Measurements from ENCODE around the gene TOMM70. TPM values are rescaled to one million over a fixed set of nuclear protein-coding genes. Genes with fewer than 3 reads are reported as not detected.

Gene TOMM70
- total and polyA plus RNA-seq, 7 experiments from 2014 or later, result 18.3 to 43.7 (median 23.9) TPM

DNA sequence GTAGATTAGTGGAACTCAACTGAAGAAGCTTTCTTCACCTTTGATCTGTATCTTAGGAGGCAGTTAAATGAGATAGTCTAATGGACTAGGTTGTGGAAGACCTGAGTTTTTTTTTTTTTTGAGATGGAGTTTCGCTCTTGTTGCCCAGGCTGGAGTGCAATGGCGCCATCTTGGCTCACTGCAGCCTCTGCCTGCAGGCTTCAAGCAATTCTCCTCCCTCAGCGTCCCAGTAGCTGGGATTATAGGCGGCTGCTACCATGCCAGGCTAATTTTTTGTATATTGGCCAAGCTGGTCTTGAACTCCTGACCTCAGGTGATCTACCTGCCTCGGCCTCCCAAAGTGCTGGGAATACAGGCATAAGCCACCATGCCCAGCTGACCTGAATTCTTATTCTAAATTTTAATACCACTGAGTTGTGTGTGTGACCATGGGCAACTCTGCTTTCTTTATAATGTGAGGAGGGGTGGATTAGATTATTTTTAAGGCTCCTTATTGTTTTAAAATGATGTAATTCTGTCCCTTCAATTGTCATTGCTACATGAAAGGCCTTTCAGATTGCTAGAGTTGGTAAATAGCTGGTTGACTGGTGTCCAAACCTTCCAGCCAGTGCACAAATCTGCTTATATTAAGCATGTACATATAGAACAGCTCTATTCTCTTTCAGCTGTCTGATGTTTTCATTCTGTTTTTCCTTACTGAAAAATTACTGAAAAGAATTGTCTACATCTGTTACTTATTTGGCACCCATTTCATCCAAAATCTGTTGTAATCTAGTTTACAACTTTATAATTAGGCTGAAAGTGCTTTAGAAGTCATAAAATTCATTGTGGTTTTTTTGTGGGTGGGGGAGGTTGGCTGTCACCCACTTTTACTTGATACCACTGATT is 2.7 kb upstream of the TOMM70 start:
- Histone ChIP-seq H3K27me3 (ENCODE audit: control insufficient read depth in 2 of 2, insufficient read depth in 2 of 2, low read length in 2 of 2) (no peaks in the 10 kb centered on the region), H3K27ac (ENCODE audit: low read depth, low read length) (no peak overlapping the region), H3K36me3 (ENCODE audit: control insufficient read depth in 2 of 3, insufficient read depth in 3 of 3, low read length in 3 of 3) (peaks cover 0 to 9% (median 0%) of the 10 kb centered on the region in 3 experiments), H3K9me3 (ENCODE audit: control insufficient read depth in 2 of 3, low read length in 3 of 3) (peaks cover 0 to 7% (median 0%) of the 10 kb centered on the region in 3 experiments), H3K4me1 (ENCODE audit: control insufficient read depth in 2 of 2, insufficient read depth in 2 of 2, low read length in 2 of 2) (peaks cover 21 to 28% of the 10 kb centered on the region in 2 donors), H3K4me3 (ENCODE audit: low read length) (no peak overlapping the region)
- H3K36me3 Mint-ChIP-seq, result peaks cover 8 to 23% (median 17%) of the 10 kb centered on the region in 5 donors
- H3K4me3 Mint-ChIP-seq, result peak overlapping the region in 9 of 10 donors; percentile 28 to 99 (median 94)
- H3K4me1 Mint-ChIP-seq, result peaks cover 28 to 69% (median 60%) of the 10 kb centered on the region in 7 donors
- H3K27ac Mint-ChIP-seq, result peak overlapping the region in 4 of 9 donors; percentile 17 to 95 (median 69)
- peaks cover 0 to 16% (median 9%) of the 10 kb centered on the region in 11 donors for H3K9me3 Mint-ChIP-seq
- ChIA-PET POLR2A (interaction anchor here (0.6 to 3.7 kb wide), 3 partner anchors 24 to 667 kb away, joined by 3 to 21 read pairs (median 4); partner anchors contain the start of gene NIT2), CTCF (no interaction called here)
- DNase-seq (no peak), ATAC-seq (no peak)
- intact Hi-C loops (cut with micrococcal nuclease), result loop anchor here (5.0 to 10.0 kb wide), 5 partner anchors 86 to 1451 kb away; no protein-coding TSS in a partner anchor
- no peaks in the 10 kb centered on the region for H3K27me3 Mint-ChIP-seq

DNA sequence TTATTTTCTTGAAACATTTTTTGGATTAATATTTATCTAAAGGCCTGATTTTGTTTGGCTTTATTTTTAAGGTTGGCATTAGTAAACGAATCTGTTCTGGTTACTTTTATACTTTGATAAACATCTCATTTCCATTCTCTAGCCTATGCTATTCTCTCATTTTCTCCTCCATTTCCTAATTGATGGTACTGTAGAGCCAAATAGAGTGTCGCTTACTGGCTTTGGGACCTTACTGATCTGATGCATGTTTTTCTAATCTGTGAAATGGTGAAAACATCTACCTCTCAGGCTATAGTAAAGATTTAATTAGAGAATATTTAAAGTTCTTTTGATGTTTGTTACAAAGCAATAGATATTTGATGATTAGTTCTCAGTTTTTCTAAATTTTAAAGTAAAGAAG is 2.0 kb upstream of the TOMM70 start:
- peaks cover 21 to 28% of the 10 kb centered on the region in 2 donors for H3K4me1 ChIP-seq (ENCODE audit: control insufficient read depth in 2 of 2, insufficient read depth in 2 of 2, low read length in 2 of 2)
- peak overlapping the region; percentile 6 to 99 (median 95) for H3K4me3 Mint-ChIP-seq
- peak overlapping the region; percentile 85 for H3K27ac ChIP-seq (ENCODE audit: low read depth, low read length)
- peak overlapping the region; percentile 90 for H3K4me3 ChIP-seq (ENCODE audit: low read length)
- H3K36me3 ChIP-seq (ENCODE audit: control insufficient read depth in 2 of 3, insufficient read depth in 3 of 3, low read length in 3 of 3), result peaks cover 0 to 9% (median 0%) of the 10 kb centered on the region in 3 experiments
- no peaks in the 10 kb centered on the region for H3K27me3 ChIP-seq (ENCODE audit: control insufficient read depth in 2 of 2, insufficient read depth in 2 of 2, low read length in 2 of 2)
- DNase-seq (no peak), ATAC-seq (no peak)
- H3K27me3 Mint-ChIP-seq, result no peaks in the 10 kb centered on the region
- H3K36me3 Mint-ChIP-seq, result peaks cover 8 to 18% (median 15%) of the 10 kb centered on the region in 5 donors
- ChIA-PET CTCF (interaction anchor here (1.5 kb wide), 1 partner anchor 187 kb away, joined by 5 read pairs; no protein-coding TSS in a partner anchor), POLR2A (interaction anchor here (0.6 to 3.7 kb wide), 3 partner anchors 19 to 668 kb away, joined by 3 to 21 read pairs (median 4); partner anchors contain the start of gene NIT2)
- H3K4me1 Mint-ChIP-seq, result peaks cover 30 to 75% (median 64%) of the 10 kb centered on the region in 7 donors
- H3K9me3 ChIP-seq (ENCODE audit: control insufficient read depth in 2 of 3, low read length in 3 of 3), result peaks cover 0 to 7% (median 0%) of the 10 kb centered on the region in 3 experiments
- H3K27ac Mint-ChIP-seq, result peak overlapping the region; percentile 39 to 97 (median 92)
- intact Hi-C loops (cut with micrococcal nuclease), result loop anchor here (5.0 to 10.0 kb wide), 5 partner anchors 86 to 1452 kb away; no protein-coding TSS in a partner anchor
- H3K9me3 Mint-ChIP-seq, result peaks cover 0 to 12% (median 8%) of the 10 kb centered on the region in 11 donors

DNA sequence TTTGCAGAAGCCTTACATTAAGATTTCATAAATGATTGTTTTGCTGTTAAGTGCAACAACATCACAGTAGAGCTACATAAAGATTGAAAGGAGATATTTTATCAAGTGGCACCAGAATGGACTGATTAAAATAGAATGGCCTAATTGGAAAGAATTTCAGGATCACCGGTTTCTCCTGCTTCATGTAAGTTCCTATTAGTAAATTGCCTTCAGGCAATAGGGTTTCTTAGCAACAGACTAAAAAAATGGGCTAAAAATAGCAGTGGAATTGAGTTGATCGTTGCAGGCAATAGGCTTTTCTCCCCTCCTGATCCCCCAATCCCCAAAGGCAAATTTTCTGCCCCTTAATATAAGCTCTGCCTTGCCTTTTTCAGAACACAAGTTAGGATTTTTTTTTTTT is 1.4 kb upstream of the TOMM70 start:
- Mint-ChIP-seq H3K4me1 (peaks cover 30 to 77% (median 66%) of the 10 kb centered on the region in 7 donors), H3K27ac (peak overlapping the region; percentile 90 to 98 (median 95)), H3K27me3 (no peaks in the 10 kb centered on the region), H3K4me3 (peak overlapping the region; percentile 87 to 99 (median 96)), H3K9me3 (peaks cover 0 to 7% (median 2%) of the 10 kb centered on the region in 11 donors), H3K36me3 (peaks cover 1 to 12% (median 9%) of the 10 kb centered on the region in 5 donors)
- POLR2A ChIA-PET, result interaction anchor here (0.6 to 3.7 kb wide), 7 partner anchors 13 to 188 kb away, joined by 3 to 21 read pairs (median 3); partner anchors contain the start of genes NIT2 and TBC1D23
- intact Hi-C loops (cut with micrococcal nuclease), result loop anchor here (5.0 to 10.0 kb wide), 5 partner anchors 85 to 1453 kb away; no protein-coding TSS in a partner anchor
- no peak for DNase-seq
- peaks cover 21 to 28% of the 10 kb centered on the region in 2 donors for H3K4me1 ChIP-seq (ENCODE audit: control insufficient read depth in 2 of 2, insufficient read depth in 2 of 2, low read length in 2 of 2)
- peaks cover 0 to 9% (median 0%) of the 10 kb centered on the region in 3 experiments for H3K36me3 ChIP-seq (ENCODE audit: control insufficient read depth in 2 of 3, insufficient read depth in 3 of 3, low read length in 3 of 3)
- peak overlapping the region; percentile 90 for H3K4me3 ChIP-seq (ENCODE audit: low read length)
- H3K9me3 ChIP-seq (ENCODE audit: control insufficient read depth in 2 of 3, low read length in 3 of 3), result peaks cover 0 to 3% (median 0%) of the 10 kb centered on the region in 3 experiments
- no peaks in the 10 kb centered on the region for H3K27me3 ChIP-seq (ENCODE audit: control insufficient read depth in 2 of 2, insufficient read depth in 2 of 2, low read length in 2 of 2)
- no peak for ATAC-seq
- peak overlapping the region; percentile 85 for H3K27ac ChIP-seq (ENCODE audit: low read depth, low read length)
- CTCF ChIA-PET, result interaction anchor here (1.5 kb wide), 1 partner anchor 188 kb away, joined by 5 read pairs; no protein-coding TSS in a partner anchor

DNA sequence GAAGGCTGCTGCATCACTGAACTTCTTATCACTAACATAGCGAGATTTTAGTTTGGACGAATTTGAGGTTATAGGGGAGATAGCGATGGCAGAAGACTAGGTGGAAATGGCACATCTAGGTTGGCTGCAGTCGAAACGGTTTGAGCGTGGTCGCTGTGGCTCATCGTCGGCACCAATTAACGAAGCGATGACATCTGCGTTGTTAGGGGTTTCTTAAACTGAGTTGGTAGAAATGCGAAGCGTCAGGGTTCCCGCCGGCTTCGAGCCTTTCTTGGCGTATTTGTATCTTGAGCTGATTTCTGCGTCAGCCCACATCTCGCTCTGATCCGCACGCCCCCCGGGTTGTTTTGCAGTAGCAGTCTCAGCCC is 769 bp upstream of the TOMM70 start:
- DNase-seq, result peak in 2 of 9 donors; percentile 45 to 70
- H3K4me1 Mint-ChIP-seq, result peaks cover 34 to 83% (median 72%) of the 10 kb centered on the region in 7 donors
- intact Hi-C loops (cut with micrococcal nuclease), result loop anchor here (1.0 to 10.0 kb wide), 27 partner anchors 40 to 1878 kb away; partner anchors contain the start of genes CEP97 (in 2 of the 2), CMSS1 (in 2 of the 2), NIT2 (in 2 of the 2) and TBC1D23 (in 2 of the 2)
- H3K9me3 Mint-ChIP-seq, result peaks cover 0 to 3% (median 0%) of the 10 kb centered on the region in 11 donors
- peaks cover 0 to 10% (median 5%) of the 10 kb centered on the region in 5 donors for H3K36me3 Mint-ChIP-seq
- ChIA-PET CTCF (interaction anchor here (0.7 to 1.5 kb wide), 2 partner anchors 139 to 188 kb away, joined by 4 to 5 read pairs; no protein-coding TSS in a partner anchor), POLR2A (interaction anchor here (0.6 to 3.7 kb wide), 13 partner anchors 10 to 1500 kb away, joined by 3 to 21 read pairs (median 4); partner anchors contain the start of genes DCBLD2, NIT2 and TBC1D23)
- peaks cover 21 to 33% of the 10 kb centered on the region in 2 donors for H3K4me1 ChIP-seq (ENCODE audit: control insufficient read depth in 2 of 2, insufficient read depth in 2 of 2, low read length in 2 of 2)
- H3K27ac ChIP-seq (ENCODE audit: low read depth, low read length), result peak overlapping the region; percentile 85
- H3K27me3 Mint-ChIP-seq, result no peaks in the 10 kb centered on the region
- H3K4me3 ChIP-seq (ENCODE audit: low read length), result peak overlapping the region; percentile 90
- peak overlapping the region; percentile 87 to 99 (median 96) for H3K4me3 Mint-ChIP-seq
- H3K9me3 ChIP-seq (ENCODE audit: control insufficient read depth in 2 of 3, low read length in 3 of 3), result no peaks in the 10 kb centered on the region
- no peaks in the 10 kb centered on the region for H3K27me3 ChIP-seq (ENCODE audit: control insufficient read depth in 2 of 2, insufficient read depth in 2 of 2, low read length in 2 of 2)
- H3K36me3 ChIP-seq (ENCODE audit: control insufficient read depth in 2 of 3, insufficient read depth in 3 of 3, low read length in 3 of 3), result peaks cover 0 to 9% (median 0%) of the 10 kb centered on the region in 3 experiments
- peak overlapping the region; percentile 90 to 98 (median 95) for H3K27ac Mint-ChIP-seq
- ATAC-seq, result peak; percentile 37

DNA sequence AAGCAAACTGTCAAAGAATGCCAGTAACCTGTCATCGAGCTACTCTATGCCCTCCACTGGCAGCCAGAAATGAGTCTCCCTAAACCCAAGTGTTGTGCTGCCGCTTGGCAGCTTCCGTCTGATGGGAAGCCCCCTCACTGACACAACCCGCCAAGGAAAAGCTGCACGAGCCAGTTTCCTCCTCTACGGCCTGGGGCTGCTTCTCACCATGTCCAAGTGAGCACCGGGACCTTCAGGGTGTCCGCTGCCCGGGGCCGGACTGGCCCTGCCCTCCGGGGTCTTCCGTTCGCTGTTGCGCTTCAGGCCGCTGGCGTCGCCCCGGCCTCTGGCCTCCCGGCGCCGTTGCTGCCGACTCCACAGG is 490 bp downstream of the TOMM70 start:
- peaks cover 0 to 4% (median 0%) of the 10 kb centered on the region in 5 donors for H3K36me3 Mint-ChIP-seq
- peaks cover 21 to 38% of the 10 kb centered on the region in 2 donors for H3K4me1 ChIP-seq (ENCODE audit: control insufficient read depth in 2 of 2, insufficient read depth in 2 of 2, low read length in 2 of 2)
- peak overlapping the region; percentile 87 to 99 (median 96) for H3K4me3 Mint-ChIP-seq
- ChIA-PET POLR2A (interaction anchor here (0.5 to 2.4 kb wide), 7 partner anchors 9 to 1805 kb away, joined by 3 to 14 read pairs (median 5); partner anchors contain the start of gene TBC1D23), CTCF (no interaction called here)
- H3K9me3 Mint-ChIP-seq, result peaks cover 0 to 1% (median 0%) of the 10 kb centered on the region in 11 donors
- peak in 4 of 9 donors; percentile 26 to 70 (median 36) for DNase-seq
- H3K27me3 Mint-ChIP-seq, result no peaks in the 10 kb centered on the region
- no peaks in the 10 kb centered on the region for H3K9me3 ChIP-seq (ENCODE audit: control insufficient read depth in 2 of 3, low read length in 3 of 3)
- H3K4me3 ChIP-seq (ENCODE audit: low read length), result peak overlapping the region; percentile 90
- peaks cover 0 to 9% (median 0%) of the 10 kb centered on the region in 3 experiments for H3K36me3 ChIP-seq (ENCODE audit: control insufficient read depth in 2 of 3, insufficient read depth in 3 of 3, low read length in 3 of 3)
- H3K27ac ChIP-seq (ENCODE audit: low read depth, low read length), result peak overlapping the region; percentile 85
- H3K27me3 ChIP-seq (ENCODE audit: control insufficient read depth in 2 of 2, insufficient read depth in 2 of 2, low read length in 2 of 2), result no peaks in the 10 kb centered on the region
- H3K27ac Mint-ChIP-seq, result peak overlapping the region; percentile 88 to 98 (median 92)
- peaks cover 38 to 91% (median 77%) of the 10 kb centered on the region in 7 donors for H3K4me1 Mint-ChIP-seq
- intact Hi-C loops (cut with micrococcal nuclease), result loop anchor here (2.0 to 10.0 kb wide), 11 partner anchors 83 to 1498 kb away; partner anchors contain the start of genes CEP97 (in 1 of the 2) and NXPE3 (in 1 of the 2)
- peak; percentile 6 for ATAC-seq
